Measurements from ENCODE around the gene DNM1. TPM values are rescaled to one million over a fixed set of nuclear protein-coding genes. Genes with fewer than 3 reads are reported as not detected.

DNM1 gene
- total RNA-seq, 1 donor = 3.6 TPM

GRCh38 chr9:128214571-128215490 lies 11.7 kb downstream of the DNM1 start:
- peaks cover 3% of the 10 kb centered on the region for H3K27me3 ChIP-seq (ENCODE audit: insufficient read depth, low read length)
- H3K4me2 ChIP-seq (ENCODE audit: insufficient read depth, low read length) = no peak overlapping the region
- DNase-seq (ENCODE audit: insufficient read length, low spot score, missing footprints) = peak; percentile 76
- H3K79me2 ChIP-seq (ENCODE audit: insufficient read depth, low read length) = no peaks in the 10 kb centered on the region
- no peak for TF ChIP-seq CTCF (IDR thresholded peaks at IDR 0.05; ENCODE audit: extremely low read depth, low read depth, low read length)
- no peaks in the 10 kb centered on the region for H3K9me3 ChIP-seq (ENCODE audit: low read depth, low read length)
- H4K20me1 ChIP-seq (ENCODE audit: insufficient read depth, low read length) = peaks cover 3% of the 10 kb centered on the region
- H3K4me3 ChIP-seq (ENCODE audit: insufficient read depth, low read length) = no peak overlapping the region
- H3K36me3 ChIP-seq (ENCODE audit: insufficient read depth, low read length) = no peaks in the 10 kb centered on the region
- H2AFZ ChIP-seq (ENCODE audit: low read length) = no peak overlapping the region
- peaks cover 10% of the 10 kb centered on the region for H3K4me1 ChIP-seq (ENCODE audit: insufficient read depth, low read length)
- H3K27ac ChIP-seq (ENCODE audit: low read depth, low read length) = no peak overlapping the region

- no peak for TF ChIP-seq CTCF (IDR thresholded peaks at IDR 0.05; ENCODE audit: extremely low read depth, low read depth, low read length)
- H3K36me3 ChIP-seq (ENCODE audit: insufficient read depth, low read length) = no peaks in the 10 kb centered on the region
- H4K20me1 ChIP-seq (ENCODE audit: insufficient read depth, low read length) = peaks cover 3% of the 10 kb centered on the region
- H2AFZ ChIP-seq (ENCODE audit: low read length) = no peak overlapping the region
- DNase-seq (ENCODE audit: insufficient read length, low spot score, missing footprints) = peak; percentile 83
- H3K9me3 ChIP-seq (ENCODE audit: low read depth, low read length) = no peaks in the 10 kb centered on the region
- no peaks in the 10 kb centered on the region for H3K79me2 ChIP-seq (ENCODE audit: insufficient read depth, low read length)
- no peak overlapping the region for H3K4me2 ChIP-seq (ENCODE audit: insufficient read depth, low read length)
- no peak overlapping the region for H3K27ac ChIP-seq (ENCODE audit: low read depth, low read length)
- peaks cover 3% of the 10 kb centered on the region for H3K27me3 ChIP-seq (ENCODE audit: insufficient read depth, low read length)
- H3K4me1 ChIP-seq (ENCODE audit: insufficient read depth, low read length) = peaks cover 10% of the 10 kb centered on the region
- H3K4me3 ChIP-seq (ENCODE audit: insufficient read depth, low read length) = no peak overlapping the region
These were observed 12.6 kb downstream of the DNM1 start for GRCh38 chr9:128215491-128216409.

GRCh38 chr9:128216781-128217553 lies 13.8 kb downstream of the DNM1 start:
- no peak overlapping the region for H3K27ac ChIP-seq (ENCODE audit: low read depth, low read length)
- peak; percentile 87 for DNase-seq (ENCODE audit: insufficient read length, low spot score, missing footprints)

More at GRCh38 chr9:128216781-128217553, 13.8 kb downstream of the DNM1 start:
- Histone ChIP-seq H3K36me3 (ENCODE audit: insufficient read depth, low read length) (no peaks in the 10 kb centered on the region), H3K4me1 (ENCODE audit: insufficient read depth, low read length) (peaks cover 10% of the 10 kb centered on the region), H3K9me3 (ENCODE audit: low read depth, low read length) (no peaks in the 10 kb centered on the region), H3K79me2 (ENCODE audit: insufficient read depth, low read length) (no peaks in the 10 kb centered on the region), H3K27me3 (ENCODE audit: insufficient read depth, low read length) (no peaks in the 10 kb centered on the region), H3K4me3 (ENCODE audit: insufficient read depth, low read length) (no peak overlapping the region), H2AFZ (ENCODE audit: low read length) (no peak overlapping the region), H4K20me1 (ENCODE audit: insufficient read depth, low read length) (peaks cover 3% of the 10 kb centered on the region), H3K4me2 (ENCODE audit: insufficient read depth, low read length) (no peak overlapping the region)
- TF ChIP-seq CTCF (IDR thresholded peaks at IDR 0.05; ENCODE audit: extremely low read depth, low read depth, low read length) = no peak
